GM18909 (cell line): ENCODE measurements around the gene VPS13D.

Source experiments
- ATAC-seq: cut with Tn5 transposase; IDR thresholded peaks from one replicate; pipeline ENCODE4 v1.9.1; 2021; ENCODE audit warnings: mild to moderate bottlenecking; ENCODE audit not compliant: unreplicated experiment, poor library complexity

Gene VPS13D

GRCh38 chr1:12416101-12416500 is 186.3 kb downstream of the VPS13D start:
- no peak for ATAC-seq

- no peak for ATAC-seq
Measured at GRCh38 chr1:12416744-12417143, 186.9 kb downstream of the VPS13D start.

- ATAC-seq = no peak
Measured at GRCh38 chr1:12417389-12417788, 187.6 kb downstream of the VPS13D start.

- ATAC-seq = no peak
Measured at GRCh38 chr1:12420171-12420570, 190.3 kb downstream of the VPS13D start.

- no peak for ATAC-seq
Measured at GRCh38 chr1:12422488-12422887, 192.7 kb downstream of the VPS13D start.

GRCh38 chr1:12424087-12424529 is 194.3 kb downstream of the VPS13D start:
- no peak for ATAC-seq

GRCh38 chr1:12424793-12425192 is 195.0 kb downstream of the VPS13D start:
- no peak for ATAC-seq

- no peak for ATAC-seq
Measured at GRCh38 chr1:12426030-12426429, 196.2 kb downstream of the VPS13D start.

GRCh38 chr1:12428334-12428733 is 198.5 kb downstream of the VPS13D start:
- no peak for ATAC-seq

GRCh38 chr1:12430525-12430924 is 200.7 kb downstream of the VPS13D start:
- ATAC-seq = no peak

- no peak for ATAC-seq
Measured at GRCh38 chr1:12432897-12433296, 203.1 kb downstream of the VPS13D start.

- ATAC-seq = no peak
Measured at GRCh38 chr1:12433323-12434053, 203.7 kb downstream of the VPS13D start.

GRCh38 chr1:12434174-12434573 is 204.3 kb downstream of the VPS13D start:
- no peak for ATAC-seq

- ATAC-seq = no peak
Measured at GRCh38 chr1:12434686-12435085, 204.9 kb downstream of the VPS13D start.

GRCh38 chr1:12435639-12436344 is 206.0 kb downstream of the VPS13D start:
- peak; percentile 73 for ATAC-seq

- no peak for ATAC-seq
Measured at GRCh38 chr1:12436345-12436658, 206.5 kb downstream of the VPS13D start.

- no peak for ATAC-seq
Measured at GRCh38 chr1:12436817-12437599, 207.2 kb downstream of the VPS13D start.

GRCh38 chr1:12437629-12438028 is 207.8 kb downstream of the VPS13D start:
- no peak for ATAC-seq

GRCh38 chr1:12438349-12438924 is 208.6 kb downstream of the VPS13D start:
- peak; percentile 40 for ATAC-seq

GRCh38 chr1:12439073-12439472 is 209.2 kb downstream of the VPS13D start:
- ATAC-seq = no peak
